ENCODE measurements around the gene OR2A25.

- TF ChIP-seq, protein P1, sequence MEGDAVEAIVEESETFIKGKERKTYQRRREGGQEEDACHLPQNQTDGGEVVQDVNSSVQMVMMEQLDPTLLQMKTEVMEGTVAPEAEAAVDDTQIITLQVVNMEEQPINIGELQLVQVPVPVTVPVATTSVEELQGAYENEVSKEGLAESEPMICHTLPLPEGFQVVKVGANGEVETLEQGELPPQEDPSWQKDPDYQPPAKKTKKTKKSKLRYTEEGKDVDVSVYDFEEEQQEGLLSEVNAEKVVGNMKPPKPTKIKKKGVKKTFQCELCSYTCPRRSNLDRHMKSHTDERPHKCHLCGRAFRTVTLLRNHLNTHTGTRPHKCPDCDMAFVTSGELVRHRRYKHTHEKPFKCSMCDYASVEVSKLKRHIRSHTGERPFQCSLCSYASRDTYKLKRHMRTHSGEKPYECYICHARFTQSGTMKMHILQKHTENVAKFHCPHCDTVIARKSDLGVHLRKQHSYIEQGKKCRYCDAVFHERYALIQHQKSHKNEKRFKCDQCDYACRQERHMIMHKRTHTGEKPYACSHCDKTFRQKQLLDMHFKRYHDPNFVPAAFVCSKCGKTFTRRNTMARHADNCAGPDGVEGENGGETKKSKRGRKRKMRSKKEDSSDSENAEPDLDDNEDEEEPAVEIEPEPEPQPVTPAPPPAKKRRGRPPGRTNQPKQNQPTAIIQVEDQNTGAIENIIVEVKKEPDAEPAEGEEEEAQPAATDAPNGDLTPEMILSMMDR (IDR thresholded peaks at IDR 0.05) = no peak
- TF ChIP-seq POLR2AphosphoS5 (IDR thresholded peaks at IDR 0.05) (no peak), POLR2A (IDR thresholded peaks at IDR 0.05; ENCODE audit: low read depth) (no peak)
These were observed 342 bp downstream of the OR2A25 start for GRCh38 chr7:144069953-144070352.
